G401 (cell line): ENCODE data around the gene PRMT5. TPM values are rescaled to one million over a fixed set of nuclear protein-coding genes. Genes with fewer than 3 reads are reported as not detected.
A peak's percentile ranks its signal among the peaks of the same experiment; 100 is the strongest.
"Not testable (repeated sequence)": the region's sequence is repeated elsewhere in the genome, so short reads cannot be mapped to it uniquely, and the experiment has no call there.

Experiments used
- DNase-seq: peaks from one replicate; pipeline ENCODE4 v3.0.0-alpha.2; 2015; ENCODE audit warnings: low spot score
- in situ Hi-C: cut with HindIII; loops from 2 replicates; pipeline ENCODE4 v1.10.0; 2016; ENCODE audit warnings: low sequenced_read_pairs, mixed read lengths
- total RNA-seq: library from RNA; depleted of rRNA; stranded (reverse); fragments of >200 nt; shearing (Covaris generic); gene quantifications from 2 replicates; pipeline ENCODE4 v1.2.3, GENCODE V29; 2014; rRNA removed

Gene PRMT5
- 206 and 257 TPM in 2 replicates for total RNA-seq

- in situ Hi-C loops: no loop called here
- DNase-seq: peak; percentile 100
Measured at GRCh38 chr14:22929104-22929960, at the start of gene PRMT5. Gene PRMT5, minus strand, starts transcription at chr14:22929376. Its CDS starts 15 bp downstream, at chr14:22929361.

DNA sequence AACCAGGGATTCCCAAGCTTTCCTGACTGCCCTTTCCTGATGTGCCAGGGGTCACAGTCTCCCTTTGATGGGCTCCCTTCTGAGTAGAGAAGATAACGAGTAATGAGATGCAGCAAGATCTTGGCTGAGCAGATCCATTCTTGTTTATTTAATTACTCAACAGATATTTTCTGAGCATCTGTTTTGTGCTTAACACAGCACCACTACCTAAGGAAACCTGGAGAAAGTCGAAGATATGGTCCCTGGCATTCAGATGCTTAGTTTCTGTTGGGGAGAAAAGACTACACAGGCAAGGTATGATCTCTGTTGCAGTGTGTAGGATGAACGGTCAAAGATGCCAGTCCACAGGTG lies 49.3 kb upstream of the PRMT5 start:
- in situ Hi-C loops: no loop called here
- DNase-seq: no peak

GRCh38 chr14:22977684-22978486 lies 48.7 kb upstream of the PRMT5 start:
- in situ Hi-C loops: no loop called here

DNA sequence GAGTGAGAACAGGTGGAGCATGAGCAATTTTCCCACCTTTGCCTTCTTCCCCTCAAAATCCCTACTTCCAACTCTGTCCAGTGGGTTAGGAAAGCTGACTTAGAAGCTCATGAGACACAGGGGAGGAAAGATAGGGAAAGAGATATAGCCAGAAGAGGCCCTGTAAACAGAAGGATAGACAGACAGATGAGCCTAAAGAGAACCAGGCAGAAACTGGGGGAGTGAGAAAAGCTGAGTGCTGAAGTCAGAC lies 48.2 kb upstream of the PRMT5 start:
- DNase-seq: no peak
- in situ Hi-C loops: no loop called here

More at GRCh38 chr14:22977684-22978486, 48.7 kb upstream of the PRMT5 start:
- DNase-seq: no peak

GRCh38 chr14:22976620-22977433 lies 47.7 kb upstream of the PRMT5 start:
- in situ Hi-C loops: no loop called here
- no peak for DNase-seq

DNA sequence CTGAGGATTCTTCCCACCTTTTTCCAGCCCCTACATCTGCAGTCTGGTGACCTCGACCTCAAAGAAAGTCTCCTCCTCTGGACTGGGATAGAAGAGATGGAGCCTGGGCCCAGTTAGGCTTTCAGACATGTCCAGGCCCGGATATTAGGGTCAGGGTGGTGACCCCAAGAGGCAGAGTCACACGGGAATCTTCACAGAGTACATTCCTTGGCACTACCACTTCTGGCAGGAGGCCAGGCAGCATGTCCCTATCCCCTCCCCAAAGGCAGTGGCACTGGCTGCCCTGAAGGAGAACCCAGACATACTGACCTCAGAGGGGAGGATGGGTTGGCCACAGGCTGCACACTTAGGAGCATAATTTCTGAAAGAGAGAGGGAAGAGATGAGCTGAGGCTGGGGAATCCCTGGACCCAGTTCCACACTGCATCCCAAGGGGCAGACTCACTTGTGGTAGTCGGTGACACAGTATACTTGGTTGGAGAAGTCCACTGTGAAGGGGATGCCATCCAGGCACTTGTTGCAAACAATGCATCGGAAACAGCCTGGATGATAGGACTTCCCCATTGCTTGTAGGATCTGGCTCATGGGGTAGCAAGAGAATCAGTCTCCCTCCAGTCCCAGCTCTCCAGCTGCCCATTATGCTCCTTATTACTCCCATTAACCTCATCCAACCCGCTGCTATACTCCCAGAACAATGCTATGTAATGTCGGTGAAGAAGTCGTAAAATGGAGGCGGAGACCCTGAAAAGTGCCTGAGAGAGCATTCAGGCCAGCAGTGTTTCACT lies 45.5 kb upstream of the PRMT5 start:
- in situ Hi-C loops: no loop called here

GRCh38 chr14:22973217-22974032 lies 44.2 kb upstream of the PRMT5 start:
- peak; percentile 68 for DNase-seq
- in situ Hi-C loops: no loop called here

More for the DNA sequence above, 45.5 kb upstream of the PRMT5 start:
- DNase-seq: no peak

GRCh38 chr14:22972313-22972930 lies 43.2 kb upstream of the PRMT5 start:
- in situ Hi-C loops: no loop called here
- DNase-seq: no peak

DNA sequence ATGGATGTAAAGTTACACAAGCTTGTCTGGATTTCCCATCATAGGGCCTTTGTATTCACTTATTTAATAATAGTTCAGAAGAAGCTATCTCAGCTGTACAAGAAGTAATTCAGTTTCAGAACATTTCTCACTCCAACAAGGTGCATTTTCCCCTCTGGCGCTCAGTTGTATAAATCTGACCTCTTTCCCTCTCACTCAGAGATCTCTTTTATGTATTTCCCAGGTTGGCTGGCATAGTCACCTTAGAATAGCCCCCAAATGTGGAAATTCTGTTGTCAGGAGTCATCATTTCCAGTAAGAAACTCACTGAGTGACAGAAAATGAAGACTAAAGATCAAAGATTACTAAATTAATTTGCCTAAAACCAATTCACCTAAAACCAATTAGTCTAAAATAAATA lies 42.0 kb upstream of the PRMT5 start:
- DNase-seq: no peak
- in situ Hi-C loops: no loop called here

DNA sequence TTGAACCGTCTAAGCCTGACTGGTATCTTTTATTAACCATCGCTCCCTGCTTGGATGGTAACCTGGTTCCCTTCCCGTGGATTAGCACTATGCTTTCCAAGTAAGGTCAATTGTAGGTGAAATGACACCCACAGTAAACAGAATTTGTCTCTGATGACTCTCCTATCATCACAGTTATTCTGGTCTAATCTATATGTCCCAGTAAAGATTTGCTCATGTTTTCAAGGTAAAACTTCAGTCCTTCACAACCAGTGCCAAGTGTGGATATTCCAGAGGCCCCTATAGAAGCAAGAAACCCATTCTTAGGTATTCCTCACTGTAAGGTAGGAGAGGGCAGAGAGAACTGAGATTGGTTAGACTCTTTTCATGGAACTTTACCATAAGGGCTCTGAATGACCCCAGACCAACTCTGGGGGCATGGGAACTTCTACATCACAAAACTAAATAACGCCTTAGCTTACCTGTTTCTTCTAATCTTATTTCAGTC lies 37.6 kb upstream of the PRMT5 start:
- no peak for DNase-seq
- in situ Hi-C loops: no loop called here

DNA sequence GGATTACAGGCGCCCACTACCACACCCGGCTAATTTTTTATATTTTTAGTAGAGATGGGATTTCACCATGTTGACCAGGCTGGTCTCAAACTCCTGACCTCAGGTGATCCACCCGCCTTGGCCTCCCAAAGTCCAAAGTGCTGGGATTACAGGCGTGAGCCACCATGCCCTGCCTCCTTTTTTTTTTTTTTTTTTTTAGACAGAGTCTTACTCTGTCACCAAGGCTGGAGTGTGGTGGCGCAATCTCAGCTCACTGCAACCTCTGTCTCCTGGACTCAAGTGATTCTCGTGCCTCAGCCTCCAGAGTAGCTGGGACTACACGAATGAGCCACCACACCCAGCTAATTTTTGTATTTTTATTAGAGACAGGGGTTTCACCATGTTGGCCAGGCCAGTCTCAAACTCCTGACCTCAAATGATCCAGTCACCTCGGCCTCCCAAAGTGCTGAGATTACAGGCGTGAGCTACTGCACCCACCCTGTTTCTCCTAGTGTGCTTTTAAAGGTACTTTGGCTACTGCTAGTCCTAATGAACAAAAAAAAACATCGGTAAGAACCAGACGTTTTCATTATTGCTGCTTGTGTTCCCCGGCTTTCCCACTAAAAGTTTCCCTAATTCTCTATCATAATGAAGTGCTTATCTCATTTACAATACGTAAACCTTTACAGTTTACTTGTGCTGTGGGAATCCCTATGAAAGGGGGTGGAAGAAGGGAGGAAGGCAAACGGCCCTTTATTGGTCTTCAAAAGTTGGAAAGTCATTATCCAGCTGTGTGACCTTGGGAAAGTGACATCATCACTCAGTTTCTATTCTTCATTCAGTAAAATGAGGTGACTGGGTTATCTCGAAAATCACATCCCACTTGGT lies 37.0 kb upstream of the PRMT5 start:
- in situ Hi-C loops: not testable (repeated sequence)

DNA sequence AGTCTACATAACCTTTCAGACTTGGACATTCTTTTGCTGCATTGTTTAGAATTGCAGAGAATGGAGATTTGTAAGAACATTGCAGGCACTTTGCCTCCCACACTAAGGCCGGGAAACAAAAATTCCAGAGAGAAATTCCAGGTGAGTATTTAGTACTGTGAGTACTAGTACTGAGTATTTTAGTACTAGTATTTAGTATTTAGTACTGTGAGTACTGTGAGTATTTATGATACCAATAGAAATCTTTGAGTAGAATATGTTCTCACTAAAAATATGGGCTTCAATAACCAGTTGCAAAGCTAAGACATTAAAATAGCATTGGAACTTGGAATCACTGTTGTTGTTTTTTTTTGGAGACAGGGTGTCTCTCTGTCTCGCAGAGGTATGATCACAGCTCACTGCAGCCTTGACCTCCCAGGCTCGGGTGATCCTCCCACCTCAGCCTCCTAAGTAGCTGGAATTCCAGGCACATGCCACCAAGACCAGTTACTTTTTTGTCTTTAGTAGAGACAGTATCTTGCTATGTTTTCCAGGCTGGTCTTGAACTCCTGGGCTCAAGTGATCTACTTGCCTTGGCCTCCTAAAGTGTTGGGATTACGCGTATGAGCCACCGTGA lies 33.0 kb upstream of the PRMT5 start:
- no peak for DNase-seq
- in situ Hi-C loops: no loop called here

More for the DNA sequence above, 37.0 kb upstream of the PRMT5 start:
- not testable (repeated sequence) for DNase-seq

- in situ Hi-C loops: no loop called here
- DNase-seq: peak; percentile 37
Measured at GRCh38 chr14:22955702-22956569, 26.8 kb upstream of the PRMT5 start.

GRCh38 chr14:22952418-22952817 lies 23.2 kb upstream of the PRMT5 start:
- in situ Hi-C loops: no loop called here

DNA sequence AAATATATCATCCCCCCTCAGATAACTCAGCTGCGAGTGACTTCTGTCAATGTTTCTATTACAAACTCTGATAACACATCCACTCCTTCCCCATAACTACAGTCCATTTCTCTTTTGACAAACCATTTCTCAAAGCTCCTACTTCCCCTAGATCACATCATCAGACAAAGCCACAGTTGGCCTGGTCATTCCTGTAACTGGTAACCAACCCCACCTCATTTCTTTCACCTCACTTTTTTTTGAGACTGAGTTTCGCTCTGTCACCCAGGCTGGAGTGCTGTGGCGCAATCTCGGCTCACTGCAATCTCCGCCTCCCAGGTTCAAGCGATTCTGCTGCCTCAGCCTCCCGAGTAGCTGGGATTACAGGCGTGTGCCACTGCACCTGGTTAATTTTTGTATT lies 22.6 kb upstream of the PRMT5 start:
- DNase-seq, in situ Hi-C loops: not testable (repeated sequence)

More at GRCh38 chr14:22952418-22952817, 23.2 kb upstream of the PRMT5 start:
- DNase-seq: no peak
